SU-DHL-6 (cell line): ENCODE measurements around the gene RGMA.

Experiments
- H2AFZ ChIP-seq: fragments of 200-600 bp; sonication (generic); 2 replicates; pipeline ENCODE4 v1.6.1; 2014; ENCODE audit warnings: low read depth, mild to moderate bottlenecking, moderate library complexity, mixed read lengths, antibody characterized with exemption, low read length; ENCODE audit not compliant: severe bottlenecking
- H3F3A ChIP-seq: fragments of 200-600 bp; shearing (Covaris generic); 2 replicates; pipeline ENCODE4 v1.6.0; 2016; ENCODE audit warnings: antibody characterized with exemption, mild to moderate bottlenecking; ENCODE audit not compliant: insufficient read depth
- H3K27ac ChIP-seq: fragments of 200-600 bp; sonication (generic); 2 replicates; pipeline ENCODE4 v1.5.1; 2016; ENCODE audit warnings: low read depth, mild to moderate bottlenecking, low read length, moderate library complexity, mixed read lengths
- H3K27me3 ChIP-seq: fragments of 200-600 bp; sonication (generic), shearing (Covaris generic); 2 replicates; pipeline ENCODE4 v1.6.0; 2014; ENCODE audit warnings: mild to moderate bottlenecking, low read length
- H3K36me3 ChIP-seq: fragments of 200-600 bp; sonication (generic); 2 replicates; pipeline ENCODE4 v1.6.1; 2014; ENCODE audit warnings: mild to moderate bottlenecking, low read length, mixed read lengths
- H3K4me2 ChIP-seq: fragments of 300-600, 200-600 bp; shearing (Covaris generic), sonication (generic); 2 replicates; pipeline ENCODE4 v1.6.0; 2014; ENCODE audit warnings: low read length, low read depth, mild to moderate bottlenecking; ENCODE audit not compliant: poor library complexity, severe bottlenecking
- H3K4me3 ChIP-seq: fragments of 200-600 bp; sonication (generic); 2 replicates; pipeline ENCODE4 v1.5.1; 2014; ENCODE audit warnings: antibody characterized with exemption, low read length, mild to moderate bottlenecking, mixed read lengths; ENCODE audit not compliant: insufficient read depth, poor library complexity, severe bottlenecking
- H3K79me2 ChIP-seq: fragments of 200-600 bp; sonication (generic); 2 replicates; pipeline ENCODE4 v1.6.1; 2014; ENCODE audit warnings: mild to moderate bottlenecking, low read length, moderate library complexity; ENCODE audit not compliant: insufficient read depth
- H3K9ac ChIP-seq: fragments of 200-600 bp; sonication (generic); 2 replicates; pipeline ENCODE4 v1.7.0; 2014; ENCODE audit warnings: mild to moderate bottlenecking, low read length
- H3K9me2 ChIP-seq: fragments of 200-600 bp; sonication (generic); replicated peaks from 2 replicates; pipeline ENCODE4 v1.6.1; 2014; ENCODE audit warnings: low read length; ENCODE audit not compliant: insufficient read depth
- H3K9me3 ChIP-seq: fragments of 200-600 bp; sonication (generic); 2 replicates; pipeline ENCODE4 v1.6.1; 2014; ENCODE audit warnings: low read length, mixed read lengths; ENCODE audit not compliant: insufficient read depth
- H4K20me1 ChIP-seq: fragments of 200-600 bp; sonication (generic); 2 replicates; pipeline ENCODE4 v1.6.1; 2014; ENCODE audit warnings: low read depth, mild to moderate bottlenecking, antibody characterized with exemption, low read length, moderate library complexity, mixed read lengths
- CTCF ChIP-seq: fragments of 200-600 bp; sonication (generic); IDR thresholded peaks from one replicate; pipeline ENCODE4 v1.5.1; 2017; ENCODE audit warnings: antibody characterized with exemption, mild to moderate bottlenecking, low read length, moderate library complexity; ENCODE audit not compliant: insufficient read depth, poor library complexity, severe bottlenecking
- EZH2phosphoT487 ChIP-seq: fragments of 200-600 bp; sonication (generic), shearing (Covaris generic); conservative IDR thresholded peaks from 2 replicates; pipeline ENCODE4 v1.6.1; 2018; ENCODE audit warnings: mild to moderate bottlenecking, antibody characterized with exemption, low read length, moderate library complexity, mixed read lengths

The RGMA gene

DNA sequence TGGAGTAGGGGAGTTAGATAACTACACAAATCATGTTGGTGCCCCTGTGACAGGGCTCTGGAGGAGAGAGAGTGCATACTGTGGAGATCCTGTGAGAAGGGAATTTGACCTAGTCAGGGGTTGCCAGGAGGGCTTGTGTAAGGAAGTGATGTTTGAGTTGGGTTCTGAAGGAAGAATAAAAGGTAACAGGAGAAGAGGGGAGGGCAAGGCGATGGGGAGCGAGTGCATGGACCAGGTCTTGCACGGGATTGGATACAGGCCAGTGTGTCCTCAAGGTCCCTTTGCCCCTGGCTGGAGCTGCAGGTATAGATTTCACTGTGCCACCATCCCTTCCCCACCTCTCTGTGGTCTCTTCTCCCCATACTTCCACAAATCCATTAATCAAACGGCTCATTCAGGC is 83.9 kb downstream of the RGMA start:
- peaks cover 59% of the 10 kb centered on the region for H3K36me3 ChIP-seq
- H3K4me3 ChIP-seq, result no peak overlapping the region
- no peaks in the 10 kb centered on the region for H3K27me3 ChIP-seq

DNA sequence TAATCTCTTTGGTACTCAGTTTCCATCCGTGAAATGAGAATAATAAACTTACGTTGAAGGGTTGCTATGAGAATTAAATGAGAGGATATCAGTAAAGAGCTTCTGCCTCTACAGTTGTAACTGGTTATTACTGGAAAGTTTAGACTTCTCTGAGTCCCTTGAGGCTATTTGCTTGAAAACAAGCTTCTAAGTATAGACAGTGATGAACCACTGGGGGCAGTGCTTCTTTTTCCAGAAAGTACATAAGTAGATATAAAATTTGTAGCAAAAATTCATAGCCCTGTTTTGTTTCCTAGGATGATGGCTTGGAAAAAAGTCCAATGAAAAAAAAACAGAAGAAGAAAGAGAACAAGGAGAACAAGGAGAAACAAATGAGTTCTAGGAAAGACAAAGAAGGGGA is 87.1 kb downstream of the RGMA start:
- no peaks in the 10 kb centered on the region for H3K79me2 ChIP-seq
- no peak overlapping the region for H2AFZ ChIP-seq
- no peaks in the 10 kb centered on the region for H3K9me3 ChIP-seq
- no peaks in the 10 kb centered on the region for H4K20me1 ChIP-seq
- no peak overlapping the region for H3K27ac ChIP-seq
- H3F3A ChIP-seq, result peaks cover 3% of the 10 kb centered on the region
- no peak overlapping the region for H3K4me3 ChIP-seq
- H3K36me3 ChIP-seq, result peaks cover 62% of the 10 kb centered on the region
- H3K9ac ChIP-seq, result no peak overlapping the region
- no peaks in the 10 kb centered on the region for H3K27me3 ChIP-seq
- no peaks in the 10 kb centered on the region for H3K9me2 ChIP-seq
- TF ChIP-seq EZH2phosphoT487 (no peak), CTCF (no peak)
- no peak overlapping the region for H3K4me2 ChIP-seq

More for the DNA sequence above, 83.9 kb downstream of the RGMA start:
- no peak overlapping the region for H3K4me2 ChIP-seq
- no peak overlapping the region for H3K9ac ChIP-seq
- H2AFZ ChIP-seq, result no peak overlapping the region
- no peak overlapping the region for H3K27ac ChIP-seq
- TF ChIP-seq CTCF, result no peak
- TF ChIP-seq EZH2phosphoT487, result no peak
- H4K20me1 ChIP-seq, result no peaks in the 10 kb centered on the region
- no peaks in the 10 kb centered on the region for H3K9me2 ChIP-seq
- no peaks in the 10 kb centered on the region; the same call in 1 of the 2 replicates for H3F3A ChIP-seq
- no peaks in the 10 kb centered on the region for H3K79me2 ChIP-seq
- no peaks in the 10 kb centered on the region for H3K9me3 ChIP-seq

DNA sequence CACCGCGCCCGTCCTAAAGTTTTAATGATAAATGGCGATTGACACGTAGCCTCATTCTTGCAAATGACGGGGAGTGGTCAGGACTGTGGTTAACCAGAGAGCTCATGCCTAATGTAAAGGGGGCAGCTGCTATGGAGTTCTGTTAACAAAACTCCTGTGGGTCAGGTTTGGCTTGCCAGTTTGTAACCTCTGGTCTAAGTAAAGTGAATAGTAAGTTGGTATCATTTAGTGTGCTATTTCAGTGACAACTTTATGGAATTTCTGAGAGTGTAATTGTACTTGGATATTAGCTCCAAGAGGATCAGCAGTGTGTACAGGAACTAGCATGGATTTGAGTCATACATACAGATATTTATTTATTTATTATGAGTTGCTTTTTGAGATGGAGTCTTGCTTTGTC is 87.9 kb downstream of the RGMA start:
- Histone ChIP-seq H2AFZ (no peak overlapping the region), H3F3A (peaks cover 3% of the 10 kb centered on the region), H3K9ac (no peak overlapping the region), H3K9me2 (no peaks in the 10 kb centered on the region), H3K4me2 (no peak overlapping the region), H3K9me3 (no peaks in the 10 kb centered on the region), H3K27me3 (no peaks in the 10 kb centered on the region), H4K20me1 (no peaks in the 10 kb centered on the region), H3K36me3 (peaks cover 65% of the 10 kb centered on the region), H3K4me3 (no peak overlapping the region), H3K27ac (no peak overlapping the region), H3K79me2 (no peaks in the 10 kb centered on the region)
- no peak for TF ChIP-seq CTCF
- no peak for TF ChIP-seq EZH2phosphoT487
